B cell (primary cell): Measurements from ENCODE around the gene STAT5A. TPM values are rescaled to one million over a fixed set of nuclear protein-coding genes. Genes with fewer than 3 reads are reported as not detected.

Source experiments
- polyA plus RNA-seq: library from polyadenylated mRNA; depleted of rRNA; stranded (reverse); fragments of >200 nt; gene quantifications from 2 replicates; pipeline ENCODE4 v1.2.3, GENCODE V29; 2012
- total RNA-seq, 2 donors: library from RNA; stranded (reverse); fragments of 120-200 nt in 1 of 2; gene quantifications; 1 replicate in 1 of 2; 2 replicates in 1 of 2; pipeline versions ENCODE4 v1.2.3 to v1.2.4, GENCODE V29; 2013 to 2022

STAT5A gene
- total and polyA plus RNA-seq, 2 donors (not counting 1 experiment from before 2014, with no cell fraction given) = 48.8 to 110 TPM

Other genes with a start within 250 kb of the STAT5A start
- 2.1 TPM in 2 replicates for gene C17orf113, start 237.9 kb upstream of the STAT5A start, total RNA-seq
- 0.66 and 1.2 TPM in 2 replicates for gene C17orf113, start 237.9 kb upstream of the STAT5A start, polyA plus RNA-seq
- 0.78 and 1.1 TPM in 2 replicates for gene ZNF385C, start 190.0 kb upstream of the STAT5A start, total RNA-seq
- gene ZNF385C, start 190.0 kb upstream of the STAT5A start, polyA plus RNA-seq = 0.33 and 0.40 TPM in 2 replicates
- gene DHX58, start 175.8 kb upstream of the STAT5A start, total RNA-seq = 34.6 and 39.7 TPM in 2 replicates
- 31.6 and 57.6 TPM in 2 replicates for gene DHX58, start 175.8 kb upstream of the STAT5A start, polyA plus RNA-seq
- gene KAT2A, start 167.1 kb upstream of the STAT5A start, total RNA-seq = 61.6 and 66.3 TPM in 2 replicates
- gene KAT2A, start 167.1 kb upstream of the STAT5A start, polyA plus RNA-seq = 155 TPM in 2 replicates
- not detected in 2 replicates for gene HSPB9, start 165.7 kb upstream of the STAT5A start, total RNA-seq
- 0.09 and 0.10 TPM in 2 replicates for gene HSPB9, start 165.7 kb upstream of the STAT5A start, polyA plus RNA-seq
- gene RAB5C, start 133.5 kb upstream of the STAT5A start, total RNA-seq = 79.9 and 81.9 TPM in 2 replicates
- gene RAB5C, start 133.5 kb upstream of the STAT5A start, polyA plus RNA-seq = 110 and 143 TPM in 2 replicates
- gene KCNH4, start 107.4 kb upstream of the STAT5A start, total RNA-seq = 0.51 and 0.62 TPM in 2 replicates
- gene KCNH4, start 107.4 kb upstream of the STAT5A start, polyA plus RNA-seq = 0.65 and 1.0 TPM in 2 replicates
- gene HCRT, start 103.0 kb upstream of the STAT5A start, total RNA-seq = not detected in 2 replicates
- not detected in 2 replicates for gene HCRT, start 103.0 kb upstream of the STAT5A start, polyA plus RNA-seq
- 41.5 and 41.9 TPM in 2 replicates for gene GHDC, start 94.0 kb upstream of the STAT5A start, total RNA-seq
- gene GHDC, start 94.0 kb upstream of the STAT5A start, polyA plus RNA-seq = 48.6 and 65.4 TPM in 2 replicates
- 95.7 and 103 TPM in 2 replicates for gene STAT5B, start 12.1 kb upstream of the STAT5A start, total RNA-seq
- 70.0 and 89.3 TPM in 2 replicates for gene STAT5B, start 12.1 kb upstream of the STAT5A start, polyA plus RNA-seq
- 140 and 151 TPM in 2 replicates for gene STAT3, start 99.9 kb downstream of the STAT5A start, total RNA-seq
- gene STAT3, start 99.9 kb downstream of the STAT5A start, polyA plus RNA-seq = 50.1 and 53.4 TPM in 2 replicates
- not detected in 2 replicates for gene CAVIN1, start 134.8 kb downstream of the STAT5A start, total RNA-seq
- not detected in 2 replicates for gene CAVIN1, start 134.8 kb downstream of the STAT5A start, polyA plus RNA-seq
- 59.1 and 65.0 TPM in 2 replicates for gene ATP6V0A1, start 170.4 kb downstream of the STAT5A start, total RNA-seq
- gene ATP6V0A1, start 170.4 kb downstream of the STAT5A start, polyA plus RNA-seq = 90.9 and 108 TPM in 2 replicates
- 44.8 and 47.1 TPM in 2 replicates for gene NAGLU, start 247.7 kb downstream of the STAT5A start, total RNA-seq
- gene NAGLU, start 247.7 kb downstream of the STAT5A start, polyA plus RNA-seq = 43.4 and 52.4 TPM in 2 replicates